GM12891 (cell line): ENCODE results near the gene COL1A2.

Source experiments
- POLR2A ChIP-seq: IDR thresholded peaks from 2 replicates; pipeline ENCODE4 v1.6.1; 2011; ENCODE audit warnings: low read depth, low read length, control low read depth
- POLR2AphosphoS5 ChIP-seq: IDR thresholded peaks from 2 replicates; pipeline ENCODE4 v1.6.1; 2011; ENCODE audit warnings: low read depth, low read length, control low read depth
- POU2F2 ChIP-seq: IDR thresholded peaks from 2 replicates; pipeline ENCODE4 v1.6.1; 2011; ENCODE audit warnings: low read depth, mild to moderate bottlenecking, control low read depth, low read length, moderate library complexity
- SPI1 ChIP-seq: IDR thresholded peaks from 2 replicates; pipeline ENCODE4 v1.6.1; 2011; ENCODE audit warnings: low read depth, low read length, control low read depth
- TAF1 ChIP-seq: IDR thresholded peaks from 2 replicates; pipeline ENCODE4 v1.6.1; 2011; ENCODE audit warnings: low read depth, low read length, control low read depth

- no peak for TF ChIP-seq POLR2AphosphoS5
- no peak for TF ChIP-seq SPI1
- TF ChIP-seq POLR2A, result no peak
- no peak for TF ChIP-seq TAF1
- no peak for TF ChIP-seq POU2F2
Observed at GRCh38 chr7:94354953-94355352, 39.7 kb upstream of the COL1A2 start.
